Natural killer cell (primary cell): ENCODE results near the gene EHF. TPM values are rescaled to one million over a fixed set of nuclear protein-coding genes. Genes with fewer than 3 reads are reported as not detected.
"Not testable (repeated sequence)": the region's sequence is repeated elsewhere in the genome, so short reads cannot be mapped to it uniquely, and the experiment has no call there.

Source experiments
- ATAC-seq, 3 donors: fragments of 150-1000 bp in 2 of 3; fragments of 200-7000 bp in 1 of 3; cut with Tn5 transposase; 1 replicate in 1 of 3; 2 replicates in 2 of 3; pipeline ENCODE4 v1.10.0; 2021; ENCODE audit warnings: mild to moderate bottlenecking in 2 of 3, moderate library complexity in 2 of 3
- DNase-seq, 2 donors: peaks; one replicate each; pipeline versions ENCODE4 v3.0.0 to v3.0.0-alpha.2; 2013 to 2021; ENCODE audit warnings: mixed read lengths in 1 of 2
- H3K27ac ChIP-seq: one replicate; pipeline ENCODE4 v1.5.1; 2013; ENCODE audit warnings: mild to moderate bottlenecking, low read length
- H3K27me3 ChIP-seq: one replicate; pipeline ENCODE4 v1.6.1; 2013; ENCODE audit warnings: low read length; ENCODE audit not compliant: control insufficient read depth, insufficient read depth
- H3K36me3 ChIP-seq: one replicate; pipeline ENCODE4 v1.6.1; 2013; ENCODE audit warnings: low read length; ENCODE audit not compliant: control insufficient read depth, insufficient read depth
- H3K4me1 ChIP-seq: one replicate; pipeline ENCODE4 v1.6.1; 2013; ENCODE audit warnings: low read length; ENCODE audit not compliant: control insufficient read depth, insufficient read depth
- H3K4me3 ChIP-seq: one replicate; pipeline ENCODE4 v1.5.1; 2013; ENCODE audit warnings: low read length
- H3K9me3 ChIP-seq: one replicate; pipeline ENCODE4 v1.6.1; 2013; ENCODE audit warnings: low read length; ENCODE audit not compliant: control insufficient read depth, insufficient read depth
- H3K27ac Mint-ChIP-seq, 2 donors: one replicate each; pipeline ENCODE4 v1.8.0; 2022; ENCODE audit warnings: mild to moderate bottlenecking in 2 of 2, mixed read lengths in 2 of 2, moderate library complexity in 1 of 2
- H3K27me3 Mint-ChIP-seq, 2 donors: one replicate each; pipeline ENCODE4 v1.8.0; 2022; ENCODE audit warnings: low read depth in 2 of 2, mixed read lengths in 2 of 2
- H3K36me3 Mint-ChIP-seq: one replicate; pipeline ENCODE4 v1.8.0; 2022; ENCODE audit warnings: mixed read lengths
- H3K4me1 Mint-ChIP-seq, 2 donors: one replicate each; pipeline ENCODE4 v1.8.0; 2022; ENCODE audit warnings: mixed read lengths in 2 of 2
- H3K4me3 Mint-ChIP-seq: one replicate; pipeline ENCODE4 v1.8.0; 2022; ENCODE audit warnings: mild to moderate bottlenecking, moderate library complexity, mixed read lengths
- H3K9me3 Mint-ChIP-seq, 2 donors: one replicate each; pipeline ENCODE4 v1.8.0; 2022; ENCODE audit warnings: mixed read lengths in 2 of 2
- CTCF ChIP-seq: fragments of 200-600 bp; IDR thresholded peaks from one replicate; pipeline ENCODE4 v1.8.0; 2022; ENCODE audit warnings: antibody characterized with exemption
- WGBS: methylation state at CpG from one replicate; pipeline ENCODE4 v1.1.7; 2013; ENCODE audit warnings: missing lambda C conversion rate; ENCODE audit not compliant: insufficient coverage; 5-methylcytosine and 5-hydroxymethylcytosine counted together
- intact Hi-C: fragments of 100-400 bp; cut with micrococcal nuclease; formaldehyde crosslinking; loops from one replicate; pipeline ENCODE4 v1.14.2; 2022
- total RNA-seq, 4 donors: library from RNA; stranded (reverse); fragments of 120-200 nt in 1 of 4; gene quantifications; one replicate each; pipeline versions ENCODE4 v1.2.3 to v1.2.4, GENCODE V29; 2013 to 2022

The EHF gene
- total RNA-seq, 3 donors from 2014 or later (not counting 1 experiment from before 2014, with no cell fraction given), result not detected

- TF ChIP-seq CTCF, result no peak
- H3K36me3 ChIP-seq, result no peaks in the 10 kb centered on the region
- Mint-ChIP-seq H3K27ac (no peak overlapping the region), H3K36me3 (no peaks in the 10 kb centered on the region), H3K4me1 (no peaks in the 10 kb centered on the region), H3K27me3 (peaks cover 12 to 19% of the 10 kb centered on the region in 2 donors), H3K4me3 (no peak overlapping the region), H3K9me3 (no peaks in the 10 kb centered on the region)
- intact Hi-C loops, result no loop called here
- WGBS, result 82% methylated on average over 4 of the region's 5 CpGs
- H3K27me3 ChIP-seq, result no peaks in the 10 kb centered on the region
- H3K9me3 ChIP-seq, result no peaks in the 10 kb centered on the region
- no peak for DNase-seq
- H3K4me3 ChIP-seq, result no peak overlapping the region
- H3K4me1 ChIP-seq, result no peaks in the 10 kb centered on the region
- H3K27ac ChIP-seq, result no peak overlapping the region
- no peak for ATAC-seq
Observed at GRCh38 chr11:34680918-34681586, 60.2 kb downstream of the EHF start.

- H3K36me3 Mint-ChIP-seq, result no peaks in the 10 kb centered on the region
- no peaks in the 10 kb centered on the region for H3K9me3 Mint-ChIP-seq
- no peak for TF ChIP-seq CTCF
- H3K27ac ChIP-seq, result no peak overlapping the region
- no peaks in the 10 kb centered on the region for H3K4me1 Mint-ChIP-seq
- no peak overlapping the region for H3K4me3 ChIP-seq
- H3K4me1 ChIP-seq, result no peaks in the 10 kb centered on the region
- no peaks in the 10 kb centered on the region for H3K36me3 ChIP-seq
- DNase-seq (no peak), ATAC-seq (no peak)
- no peaks in the 10 kb centered on the region for H3K9me3 ChIP-seq
- intact Hi-C loops, result no loop called here
- H3K27me3 Mint-ChIP-seq, result peaks cover 8 to 16% of the 10 kb centered on the region in 2 donors
- no peaks in the 10 kb centered on the region for H3K27me3 ChIP-seq
- no peak overlapping the region for H3K27ac Mint-ChIP-seq
- no peak overlapping the region for H3K4me3 Mint-ChIP-seq
- no CpG with 5 or more reads among the region's 2 CpGs for WGBS
Observed at GRCh38 chr11:34682825-34683224, 61.9 kb downstream of the EHF start.

- H3K36me3 ChIP-seq, result no peaks in the 10 kb centered on the region
- H3K27me3 ChIP-seq, result no peaks in the 10 kb centered on the region
- WGBS, result 80% methylated on average over 1 of the region's 1 CpG
- Mint-ChIP-seq H3K27me3 (peaks cover 8 to 16% of the 10 kb centered on the region in 2 donors), H3K9me3 (no peaks in the 10 kb centered on the region), H3K4me1 (no peaks in the 10 kb centered on the region), H3K4me3 (no peak overlapping the region), H3K27ac (no peak overlapping the region), H3K36me3 (no peaks in the 10 kb centered on the region)
- no peak overlapping the region for H3K27ac ChIP-seq
- no peaks in the 10 kb centered on the region for H3K4me1 ChIP-seq
- no peaks in the 10 kb centered on the region for H3K9me3 ChIP-seq
- no peak for TF ChIP-seq CTCF
- no peak overlapping the region for H3K4me3 ChIP-seq
- intact Hi-C loops, result no loop called here
- ATAC-seq (no peak), DNase-seq (no peak)
Observed at GRCh38 chr11:34683396-34683795, 62.5 kb downstream of the EHF start.

GRCh38 chr11:34685864-34686263 lies 65.0 kb downstream of the EHF start:
- Mint-ChIP-seq H3K9me3 (no peaks in the 10 kb centered on the region), H3K4me1 (no peaks in the 10 kb centered on the region), H3K36me3 (no peaks in the 10 kb centered on the region), H3K4me3 (no peak overlapping the region), H3K27ac (no peak overlapping the region), H3K27me3 (peaks cover 8 to 10% of the 10 kb centered on the region in 2 donors)
- no peak for TF ChIP-seq CTCF
- Histone ChIP-seq H3K4me3 (no peak overlapping the region), H3K27ac (no peak overlapping the region), H3K36me3 (no peaks in the 10 kb centered on the region), H3K27me3 (no peaks in the 10 kb centered on the region), H3K4me1 (no peaks in the 10 kb centered on the region), H3K9me3 (no peaks in the 10 kb centered on the region)
- ATAC-seq (no peak), DNase-seq (no peak)
- intact Hi-C loops, result no loop called here
- 90% methylated on average over 2 of the region's 2 CpGs for WGBS

GRCh38 chr11:34692299-34692698 lies 71.4 kb downstream of the EHF start:
- intact Hi-C loops, H3K9me3 Mint-ChIP-seq, H3K4me1 Mint-ChIP-seq, H3K36me3 Mint-ChIP-seq, ATAC-seq, H3K4me3 Mint-ChIP-seq, H3K9me3 ChIP-seq, H3K4me3 ChIP-seq, H3K36me3 ChIP-seq, DNase-seq, H3K4me1 ChIP-seq, H3K27ac ChIP-seq, H3K27me3 ChIP-seq, H3K27ac Mint-ChIP-seq: not testable (repeated sequence)
- H3K27me3 Mint-ChIP-seq, result peaks cover 18 to 40% of the 10 kb centered on the region in 2 donors
- 90% methylated on average over 15 of the region's 26 CpGs for WGBS
